Measurements from ENCODE around the gene MIER3. TPM values are rescaled to one million over a fixed set of nuclear protein-coding genes. Genes with fewer than 3 reads are reported as not detected.

Gene MIER3
- total RNA-seq, 1 donor from 2014 or later: 33.6 TPM

Other genes with a start within 250 kb of the MIER3 start
- gene MAP3K1, start 136.6 kb downstream of the MIER3 start, total RNA-seq: 23.6 and 25.3 TPM in 2 replicates
- gene SETD9, start 42.5 kb downstream of the MIER3 start, total RNA-seq: 13.6 and 14.9 TPM in 2 replicates
- gene GPBP1, start 221.9 kb upstream of the MIER3 start, total RNA-seq: 94.6 and 106 TPM in 2 replicates

Data from activated T-helper 1 cell treated with anti-CD3 and anti-CD28 coated beads, Interleukin-12 subunit alpha, Interleukin-12 subunit beta, Interleukin-2, Interleukin-4 antibody, amounts not matched to agents 30 ng/mL and 10 ng/mL and 1 ng/mL, durations not matched to agents 14 hours and 24 hours and 36 hours (primary cell).